ENCODE measurements around the gene LBX1.
"Not testable (repeated sequence)": the region's sequence is repeated elsewhere in the genome, so short reads cannot be mapped to it uniquely, and the experiment has no call there.

- TF ChIP-seq CTCF (IDR thresholded peaks at IDR 0.05); EZH2 (IDR thresholded peaks at IDR 0.05; ENCODE audit: borderline replicate concordance, insufficient read depth, low read depth, low read length, poor library complexity, severe bottlenecking): not testable (repeated sequence)
Observed at GRCh38 chr10:101198326-101198977, 30.8 kb downstream of the LBX1 start.
